Fibroblast of peridontal ligament (primary cell): ENCODE data around the gene IFNL1.
"Not testable (repeated sequence)": the region's sequence is repeated elsewhere in the genome, so short reads cannot be mapped to it uniquely, and the experiment has no call there.

Experiments
- DNase-seq: peaks from one replicate; pipeline ENCODE4 v3.0.0-alpha.2; 2010; ENCODE audit errors: extremely low read depth

Gene IFNL1

DNA sequence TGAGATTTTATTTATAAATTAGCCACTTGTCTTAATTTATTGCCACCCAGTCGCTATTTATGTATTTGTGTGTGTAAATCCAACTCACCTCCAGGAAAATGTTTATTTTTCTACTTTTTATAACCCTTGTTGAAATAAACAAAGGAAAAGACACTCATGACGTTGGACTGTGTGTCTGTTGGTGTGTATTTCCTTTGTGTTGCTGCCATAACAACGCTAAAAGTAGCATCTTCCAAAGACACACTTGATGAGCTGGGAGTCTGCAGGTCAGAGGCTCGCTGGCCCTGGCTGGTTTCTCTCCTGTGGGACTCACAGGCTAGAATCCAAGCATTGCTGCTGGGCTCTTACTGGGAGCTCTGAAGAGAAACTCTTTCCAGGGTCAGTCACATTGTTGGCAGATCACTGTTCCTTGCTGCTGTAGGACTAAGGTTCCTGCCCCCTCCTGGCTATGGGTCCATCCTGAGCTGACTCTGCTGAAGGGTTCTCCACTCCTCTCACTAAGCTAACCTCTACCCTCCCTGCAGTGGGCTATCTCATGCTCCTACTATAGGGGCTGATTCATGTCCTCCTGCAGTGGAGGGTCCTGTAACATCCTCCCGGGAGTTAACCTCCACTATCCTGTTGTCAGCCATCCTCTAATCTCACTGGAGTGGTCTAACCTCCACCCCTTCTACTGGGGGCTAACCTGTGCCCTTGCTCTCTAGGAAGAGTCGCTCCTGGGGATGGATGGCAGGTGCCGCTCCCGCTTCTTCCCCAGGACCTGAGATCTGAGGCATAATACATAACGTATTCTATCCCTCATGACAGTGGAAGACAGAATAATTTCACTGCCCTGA lies 26.0 kb upstream of the IFNL1 start:
- no peak for DNase-seq

DNA sequence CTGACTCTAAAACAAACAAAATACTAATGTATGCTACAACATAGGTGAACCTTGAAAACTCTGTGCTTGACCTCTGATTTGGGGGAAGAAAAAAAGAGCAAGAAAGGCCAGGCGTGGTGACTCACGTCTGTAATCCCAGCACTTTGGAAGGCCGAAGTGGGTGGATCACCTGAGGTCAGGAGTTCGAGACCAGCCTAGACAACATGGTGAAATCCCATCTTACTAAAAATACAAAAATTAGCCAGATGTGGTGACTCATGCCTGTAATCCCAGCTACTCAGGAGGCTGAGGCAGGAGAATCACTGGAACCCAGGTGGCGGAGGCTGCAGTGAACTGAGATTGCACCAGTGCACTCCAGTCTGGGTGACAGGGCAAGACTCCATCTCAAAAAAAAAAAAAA lies 22.3 kb upstream of the IFNL1 start:
- not testable (repeated sequence) for DNase-seq

DNA sequence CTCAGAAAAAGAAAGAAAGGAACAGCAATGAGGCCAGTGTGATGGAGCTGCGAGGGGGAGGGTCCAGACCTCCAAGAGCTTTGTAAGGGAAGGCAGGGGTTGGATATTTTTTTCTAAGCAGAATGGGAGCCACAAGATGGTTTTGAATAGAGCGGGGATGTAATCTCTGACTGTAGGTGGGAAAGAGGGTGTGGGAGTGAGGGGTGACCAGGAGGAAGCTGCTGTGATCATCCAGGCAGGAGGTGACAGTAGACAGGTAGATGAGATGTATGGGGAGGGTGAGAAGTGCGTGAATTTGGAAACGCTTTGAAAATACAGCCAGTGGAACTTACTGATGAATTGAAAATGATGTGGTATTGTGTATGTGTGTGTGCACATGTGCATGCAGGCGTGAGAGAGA lies 20.6 kb upstream of the IFNL1 start:
- no peak for DNase-seq

DNA sequence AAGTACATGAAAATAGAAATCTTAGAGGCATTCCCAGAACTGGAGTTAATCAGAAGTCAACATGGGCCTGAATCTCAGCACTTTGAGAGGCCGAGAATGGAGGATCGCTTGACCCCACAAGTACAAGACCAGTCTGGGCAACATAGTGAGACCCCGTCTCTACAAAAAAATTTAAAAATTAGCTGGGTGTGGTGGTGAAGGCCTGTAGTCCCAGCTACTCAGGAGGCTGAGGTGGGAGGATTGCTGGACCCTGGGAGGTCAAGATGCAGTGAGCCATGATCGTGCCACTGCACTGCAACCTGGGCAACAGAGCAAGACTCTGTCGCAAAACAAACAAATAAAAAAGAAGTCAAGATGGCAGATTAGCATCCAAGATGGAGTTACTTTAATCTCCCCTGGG lies 19.5 kb upstream of the IFNL1 start:
- DNase-seq = no peak

DNA sequence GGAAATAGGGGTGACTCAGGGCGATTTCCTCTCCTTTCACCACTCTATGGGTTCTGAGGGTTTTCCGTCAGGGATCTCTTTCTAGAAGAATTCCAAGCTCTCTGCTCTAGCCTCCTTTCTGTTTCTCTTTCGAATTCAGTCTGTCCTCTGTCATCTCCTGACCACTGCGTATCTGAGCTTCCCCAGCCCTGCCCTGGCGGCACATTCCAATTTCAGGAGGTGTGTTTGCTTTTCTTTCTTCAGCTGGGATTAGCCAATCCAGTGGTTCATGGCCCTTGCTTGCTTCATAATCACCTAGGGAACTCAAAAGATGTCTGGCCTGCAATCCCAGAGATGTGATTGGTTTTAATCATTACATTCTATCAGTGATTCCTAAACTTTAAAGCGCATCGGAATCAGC lies 18.6 kb upstream of the IFNL1 start:
- no peak for DNase-seq

DNA sequence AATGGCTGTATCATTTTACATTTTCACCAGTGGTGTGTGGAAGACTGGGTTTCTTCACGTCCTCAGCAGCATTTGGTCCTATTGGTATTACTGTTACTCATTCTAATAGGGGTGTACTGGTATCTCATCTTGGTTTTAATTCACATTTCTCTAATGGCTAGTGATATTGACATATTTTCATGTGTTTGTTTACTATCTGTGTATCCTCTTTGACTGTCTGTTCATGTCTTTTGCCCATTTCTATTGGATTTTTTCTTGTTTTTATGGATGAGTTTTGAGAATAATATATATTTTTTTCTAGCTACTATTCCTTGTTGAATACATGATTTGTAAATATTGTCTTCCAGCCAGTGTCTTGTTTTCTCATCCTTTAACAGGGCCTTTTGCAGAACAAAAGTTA lies 14.2 kb upstream of the IFNL1 start:
- DNase-seq = no peak

DNA sequence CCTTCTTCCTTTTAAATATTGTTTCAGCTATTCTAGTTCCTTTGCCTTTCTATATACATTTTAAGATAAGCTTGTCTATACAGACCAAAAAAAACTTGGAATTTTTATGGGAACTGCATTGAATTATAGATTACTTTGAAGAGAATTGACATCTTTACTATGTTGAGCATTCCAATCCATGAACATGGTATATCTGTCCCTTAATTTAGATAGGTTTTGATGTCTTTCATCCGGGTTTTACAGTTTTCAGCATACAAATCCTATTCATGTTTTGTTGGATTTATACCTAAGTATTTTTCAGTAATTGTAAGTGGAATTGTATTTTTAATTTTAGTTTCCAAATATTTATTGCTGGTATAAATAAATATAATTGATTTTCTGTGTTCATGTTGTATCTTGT lies 12.2 kb upstream of the IFNL1 start:
- DNase-seq = no peak

DNA sequence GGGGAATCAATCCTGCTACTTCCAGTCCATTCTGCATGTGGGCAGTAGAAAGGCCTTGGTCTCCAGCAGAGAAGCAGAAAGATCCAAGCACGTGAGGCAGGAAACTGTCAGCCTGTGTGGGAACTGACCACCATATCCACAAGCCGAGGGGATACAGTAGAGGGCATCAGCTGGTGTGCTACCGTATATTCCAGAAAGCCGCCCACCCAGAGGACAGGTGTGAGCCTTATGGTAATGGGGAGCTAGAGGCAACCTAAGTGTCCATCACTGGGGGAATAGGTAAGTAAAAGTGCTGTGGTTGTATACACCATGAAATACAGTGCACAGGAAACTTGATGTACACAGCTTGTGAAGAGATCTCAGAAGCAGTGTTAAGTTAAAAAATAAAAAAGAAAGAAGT lies 2.8 kb upstream of the IFNL1 start:
- no peak for DNase-seq

DNA sequence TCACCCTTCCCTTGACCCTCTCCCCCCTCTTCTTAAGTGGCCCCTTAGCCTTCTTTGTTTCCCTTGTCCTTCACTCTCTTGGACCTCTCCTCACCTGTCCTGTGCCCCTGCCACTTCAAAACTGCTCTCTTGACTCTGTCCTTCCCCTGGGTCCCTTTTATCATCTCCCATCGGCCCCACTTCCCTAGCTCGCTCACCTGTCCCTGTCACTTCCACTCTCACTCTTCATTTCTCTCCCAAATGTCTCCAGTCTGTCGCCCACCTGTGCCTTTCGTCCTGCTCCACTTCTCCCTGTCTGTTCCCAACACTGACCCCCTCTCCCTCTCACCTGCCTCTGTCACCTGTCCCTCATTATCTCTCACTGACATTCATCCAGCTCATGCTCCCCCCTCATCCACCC lies 699 bp downstream of the IFNL1 start:
- DNase-seq = no peak

DNA sequence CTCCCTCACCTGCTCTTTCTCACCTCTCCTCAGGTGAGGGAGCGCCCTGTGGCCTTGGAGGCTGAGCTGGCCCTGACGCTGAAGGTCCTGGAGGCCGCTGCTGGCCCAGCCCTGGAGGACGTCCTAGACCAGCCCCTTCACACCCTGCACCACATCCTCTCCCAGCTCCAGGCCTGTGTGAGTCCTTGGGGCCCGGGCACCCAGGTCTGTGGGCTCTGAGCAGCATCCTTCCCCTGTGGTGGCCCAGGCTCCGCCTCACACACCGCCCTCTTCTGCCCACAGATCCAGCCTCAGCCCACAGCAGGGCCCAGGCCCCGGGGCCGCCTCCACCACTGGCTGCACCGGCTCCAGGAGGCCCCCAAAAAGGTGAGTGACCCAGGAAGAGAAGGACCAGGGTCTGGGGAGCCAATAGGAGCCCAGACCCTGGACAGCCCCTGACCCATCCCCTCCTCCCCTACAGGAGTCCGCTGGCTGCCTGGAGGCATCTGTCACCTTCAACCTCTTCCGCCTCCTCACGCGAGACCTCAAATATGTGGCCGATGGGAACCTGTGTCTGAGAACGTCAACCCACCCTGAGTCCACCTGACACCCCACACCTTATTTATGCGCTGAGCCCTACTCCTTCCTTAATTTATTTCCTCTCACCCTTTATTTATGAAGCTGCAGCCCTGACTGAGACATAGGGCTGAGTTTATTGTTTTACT lies 1.9 kb downstream of the IFNL1 start:
- no peak for DNase-seq

DNA sequence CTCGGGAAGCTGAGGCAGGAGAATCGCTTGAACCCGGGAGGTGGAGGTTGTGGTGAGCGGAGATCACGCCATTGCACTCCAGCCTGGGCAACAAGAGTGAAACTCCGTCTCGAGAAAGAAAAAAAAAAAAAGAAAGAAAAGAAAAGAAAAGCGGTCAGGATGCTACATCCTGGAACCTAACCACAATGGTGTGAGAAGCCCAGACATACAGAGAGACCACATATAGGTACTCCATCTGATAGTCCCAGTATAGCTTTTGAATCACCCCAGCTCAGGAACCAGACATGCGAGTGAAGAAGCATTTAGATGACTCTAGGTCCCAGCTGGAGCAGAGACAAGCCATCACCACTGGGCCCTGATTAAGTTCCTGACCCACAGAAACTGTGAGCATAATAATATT lies 3.2 kb downstream of the IFNL1 start:
- no peak for DNase-seq

DNA sequence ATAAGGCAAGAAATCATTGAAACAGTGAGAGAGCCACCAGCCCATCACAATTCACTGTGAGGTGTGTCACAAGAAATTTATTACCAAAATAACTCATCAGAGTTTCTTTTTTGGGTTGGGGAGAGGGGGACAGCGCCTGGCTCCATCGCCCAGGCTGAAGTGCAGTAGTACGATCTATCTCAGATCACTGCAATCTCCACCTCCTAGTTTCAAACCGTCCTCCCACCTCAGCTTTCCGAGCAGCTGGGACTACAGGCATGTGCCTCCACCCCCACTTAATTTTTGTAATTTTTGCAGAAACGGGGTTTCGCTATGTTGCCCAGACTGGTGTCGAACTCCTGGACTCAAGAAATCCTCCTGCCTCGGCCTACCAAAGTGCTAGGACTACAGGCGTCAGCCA lies 3.6 kb downstream of the IFNL1 start:
- DNase-seq = no peak

DNA sequence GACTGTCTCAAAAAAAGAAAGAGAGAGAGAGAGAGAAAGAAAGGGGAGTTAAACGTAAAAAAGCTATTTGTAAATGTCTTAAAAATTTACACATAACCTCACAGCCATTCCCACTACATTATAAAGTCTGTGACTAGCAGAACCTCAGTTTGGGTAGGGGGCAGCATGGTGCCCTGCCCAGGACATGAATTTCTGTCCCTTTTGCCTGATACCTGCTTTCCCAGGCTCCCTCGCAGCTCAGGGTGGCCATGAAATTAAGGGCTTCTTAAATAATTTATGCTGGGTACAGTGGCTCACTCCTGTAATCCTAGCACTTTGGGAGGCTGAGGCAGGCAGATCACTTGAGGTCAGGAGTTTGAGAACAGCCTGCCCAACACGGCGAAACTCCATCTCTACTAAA lies 4.8 kb downstream of the IFNL1 start:
- DNase-seq = no peak

DNA sequence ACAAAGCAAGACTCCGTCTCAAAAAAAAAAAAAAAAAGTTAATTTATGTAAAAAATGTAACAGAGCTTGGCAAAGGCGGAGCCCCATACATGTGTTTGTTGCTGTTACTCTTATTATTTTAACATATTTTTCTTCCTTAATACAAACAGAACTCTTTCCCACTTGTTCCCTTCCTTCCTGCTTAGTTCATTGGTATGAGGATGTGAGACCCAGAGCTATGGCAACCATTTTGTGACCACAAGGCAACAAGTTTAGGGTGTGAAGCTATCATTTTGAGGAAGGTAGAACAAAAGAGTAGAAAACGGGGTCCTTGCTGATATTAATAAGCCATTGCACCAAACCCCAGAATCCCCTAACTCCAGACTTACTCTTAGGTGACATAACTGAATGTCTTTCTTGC lies 5.4 kb downstream of the IFNL1 start:
- no peak for DNase-seq

DNA sequence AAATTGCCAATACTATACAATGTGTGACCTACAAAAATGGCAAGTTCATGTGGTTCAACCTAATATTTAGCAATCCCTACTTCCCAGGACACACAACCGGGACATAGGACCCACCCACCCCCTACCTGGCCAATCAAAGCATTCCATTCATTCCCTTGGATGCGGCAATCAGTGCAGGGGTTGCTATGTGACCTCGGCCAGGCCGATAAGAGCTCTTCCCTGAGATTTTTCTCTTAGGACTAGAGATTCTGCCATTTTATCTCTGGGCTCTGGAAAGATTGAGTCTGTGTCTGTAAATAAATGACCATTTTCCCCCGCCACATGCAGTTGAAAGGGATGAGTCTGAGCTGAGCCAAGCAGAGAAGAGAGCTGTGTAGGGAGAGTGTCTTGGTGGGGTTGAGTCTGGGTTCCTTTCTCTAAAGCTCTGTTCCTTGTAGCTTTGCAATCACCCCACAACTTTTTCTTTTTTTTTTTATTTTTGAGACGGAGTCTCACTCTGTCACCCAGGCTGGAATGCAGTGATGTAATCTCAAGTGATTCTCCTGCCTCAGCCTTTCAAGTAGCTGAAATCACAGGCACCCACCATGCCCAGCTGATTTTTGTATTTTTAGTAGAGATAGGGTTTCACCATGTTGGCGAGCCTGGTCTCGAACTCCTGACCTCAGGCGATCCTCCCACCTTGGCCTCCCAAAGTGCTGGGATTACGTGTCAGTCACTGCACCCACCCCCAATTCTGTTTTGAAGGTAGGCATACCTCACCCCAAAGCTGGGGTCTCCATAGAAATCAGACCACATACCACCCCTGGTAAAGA lies 7.4 kb downstream of the IFNL1 start:
- DNase-seq = no peak

DNA sequence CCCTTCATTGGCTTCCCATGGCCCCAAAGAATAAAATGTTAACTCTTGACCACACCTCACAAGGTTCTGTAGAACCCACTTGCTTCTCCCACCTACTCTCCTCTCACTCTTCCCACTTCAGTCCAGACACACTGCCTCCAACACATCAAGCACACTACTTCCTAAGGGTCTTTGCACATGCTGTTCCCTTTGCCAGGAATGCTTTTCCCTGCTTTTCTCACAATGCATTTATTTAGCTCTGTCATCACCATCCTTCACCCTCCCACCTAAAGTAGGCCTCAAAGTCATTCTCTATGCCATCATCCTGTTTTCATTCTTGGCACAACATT lies 7.9 kb downstream of the IFNL1 start:
- DNase-seq = no peak

DNA sequence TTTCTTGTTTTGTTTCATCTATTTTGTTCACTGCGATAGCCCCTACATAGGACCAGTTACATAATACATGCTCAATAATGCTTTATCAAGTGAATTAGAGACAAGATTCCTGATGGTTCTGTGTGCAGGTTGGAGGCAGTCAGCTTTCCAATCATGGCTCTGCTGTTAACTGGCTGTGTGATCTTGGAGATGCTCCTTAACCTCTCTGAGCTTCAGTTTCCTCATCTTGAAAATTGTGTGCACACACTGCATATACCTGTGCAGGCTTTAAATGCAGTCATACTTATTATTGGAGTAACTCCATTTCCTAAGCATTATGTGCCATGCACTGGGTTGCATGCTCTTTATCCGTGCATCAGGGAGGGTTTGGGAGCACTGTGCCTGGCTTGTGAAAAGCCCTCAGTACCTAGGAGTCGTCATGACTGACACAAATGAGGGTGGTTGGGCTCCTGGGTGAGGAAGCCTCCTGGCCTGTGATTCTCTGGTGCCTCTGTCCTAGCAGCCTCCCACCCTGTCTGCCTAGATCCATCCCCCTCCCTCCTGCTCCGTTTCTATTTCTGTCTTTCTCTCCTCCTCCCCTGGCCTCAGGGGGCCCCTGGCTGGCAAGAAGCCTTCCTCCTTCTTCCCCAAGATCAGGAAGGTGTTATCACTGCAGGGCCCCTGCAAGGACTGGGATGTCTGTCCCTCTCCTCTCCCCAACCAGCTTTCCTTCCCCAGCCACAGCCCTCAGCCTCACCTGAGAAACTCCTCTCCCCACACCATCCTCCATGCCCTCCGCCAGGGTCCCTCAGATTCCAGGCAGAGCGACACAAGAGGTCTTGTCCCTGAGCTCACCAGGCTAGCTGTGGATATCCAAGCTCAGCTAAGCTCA lies 8.7 kb downstream of the IFNL1 start:
- DNase-seq = no peak

DNA sequence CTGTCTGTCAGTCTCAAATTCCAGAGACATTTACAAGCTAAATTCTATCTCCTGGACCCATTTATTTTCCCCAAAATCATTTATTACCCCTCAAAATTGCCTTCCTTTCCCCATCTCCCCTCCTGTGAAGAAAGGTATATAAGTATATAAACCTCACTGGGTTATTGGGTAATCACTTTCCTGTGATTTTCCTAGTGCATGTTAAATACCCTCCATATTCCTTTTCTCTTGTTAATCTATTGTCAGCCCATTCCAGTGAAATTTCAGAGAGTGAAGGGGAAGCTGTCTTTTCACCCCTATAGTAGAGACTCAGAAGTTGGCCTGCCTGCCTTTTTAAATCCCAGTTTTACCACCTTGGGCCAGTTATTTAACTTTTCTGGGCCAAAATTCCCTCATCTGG lies 9.9 kb downstream of the IFNL1 start:
- no peak for DNase-seq

DNA sequence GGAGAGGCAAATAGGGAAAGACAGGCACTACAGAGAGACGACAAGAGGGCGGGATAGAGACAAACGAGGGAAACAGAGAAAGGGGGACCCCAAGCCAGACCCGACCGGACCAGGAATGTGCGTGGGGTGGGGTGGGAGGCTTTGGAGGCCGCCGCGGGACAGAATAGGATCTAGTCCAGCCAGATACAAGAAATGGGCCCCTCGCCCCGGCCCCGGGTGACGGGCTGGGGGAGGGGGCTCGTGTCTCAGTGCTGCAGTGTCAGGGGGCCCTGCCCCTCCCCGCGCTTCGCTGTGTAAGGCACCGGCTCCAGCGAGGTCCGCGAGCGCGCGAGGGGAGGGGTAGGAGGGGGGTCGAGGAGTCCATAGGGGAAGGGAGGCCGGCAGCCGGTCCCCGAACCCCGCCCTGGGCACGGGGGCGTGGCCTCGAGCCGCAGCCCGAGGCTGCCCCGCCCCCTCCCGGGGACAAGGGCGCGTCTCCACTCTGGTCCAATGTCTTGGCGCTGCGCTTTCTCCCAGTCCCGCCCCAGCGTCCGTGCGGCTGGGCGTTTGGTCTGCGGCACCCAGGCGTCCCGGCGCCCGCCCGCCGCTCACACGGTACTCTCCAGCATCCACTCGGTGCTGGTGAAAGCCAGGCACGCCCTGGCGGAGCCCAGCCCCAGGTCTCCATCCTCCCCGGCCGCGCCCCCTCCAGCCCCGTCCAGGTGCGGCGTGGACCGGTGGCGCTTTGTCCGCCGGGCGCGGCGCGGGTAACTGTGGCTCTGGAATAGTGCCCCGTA lies 11.0 kb downstream of the IFNL1 start:
- no peak for DNase-seq

DNA sequence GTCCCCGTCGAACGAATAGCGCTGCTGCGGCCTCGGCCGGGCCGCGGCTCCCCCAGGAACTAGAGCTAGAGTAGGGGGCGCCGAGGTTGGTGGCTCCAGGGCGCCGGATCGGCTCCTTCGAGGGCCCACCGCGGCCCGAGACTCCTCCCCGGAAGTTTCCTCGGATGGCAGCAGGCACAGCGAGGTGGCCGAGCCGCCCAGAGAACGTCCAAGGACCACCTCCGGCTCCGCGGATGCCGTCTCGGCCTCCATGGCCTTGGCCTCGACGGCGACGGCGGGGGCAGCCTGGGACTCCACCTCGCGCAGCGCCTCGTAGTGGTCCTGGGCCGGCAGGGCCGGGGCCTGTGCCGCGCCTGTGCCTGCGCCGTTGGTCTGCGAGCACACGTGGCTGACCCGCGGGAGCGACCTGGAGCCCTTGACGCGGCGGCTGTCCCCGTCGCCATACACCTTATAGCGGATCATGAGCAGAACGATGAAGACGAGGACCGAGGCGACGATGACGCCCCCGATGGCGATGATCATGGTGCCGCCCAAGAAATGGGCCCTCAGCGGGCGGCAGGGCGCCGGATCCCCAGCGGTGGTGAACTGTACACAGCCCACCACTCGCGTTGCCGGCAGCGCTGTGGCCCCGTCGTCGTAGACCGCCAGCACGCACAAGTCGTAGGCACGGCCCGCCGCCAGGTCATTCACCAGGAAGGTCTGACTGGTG lies 11.8 kb downstream of the IFNL1 start:
- no peak for DNase-seq
